HG03439 (cell line): ENCODE results near the gene ABCG8.
"Not testable (repeated sequence)": the region's sequence is repeated elsewhere in the genome, so short reads cannot be mapped to it uniquely, and the experiment has no call there.

Source experiments
- ATAC-seq: cut with Tn5 transposase; IDR thresholded peaks from one replicate; pipeline ENCODE4 v1.9.1; 2021; ENCODE audit warnings: mild to moderate bottlenecking, moderate library complexity; ENCODE audit not compliant: unreplicated experiment

Gene ABCG8

GRCh38 chr2:43906448-43907109 is 67.8 kb downstream of the ABCG8 start:
- no peak for ATAC-seq

GRCh38 chr2:43911136-43911790 is 72.5 kb downstream of the ABCG8 start:
- not testable (repeated sequence) for ATAC-seq

GRCh38 chr2:43924463-43924862 is 85.7 kb downstream of the ABCG8 start:
- no peak for ATAC-seq

- no peak for ATAC-seq
Observed at GRCh38 chr2:43925431-43925830, 86.7 kb downstream of the ABCG8 start.

GRCh38 chr2:43927442-43927841 is 88.7 kb downstream of the ABCG8 start:
- no peak for ATAC-seq

GRCh38 chr2:43931293-43931692 is 92.5 kb downstream of the ABCG8 start:
- ATAC-seq = no peak
